ENCODE data around the gene SNTG2.

DNA sequence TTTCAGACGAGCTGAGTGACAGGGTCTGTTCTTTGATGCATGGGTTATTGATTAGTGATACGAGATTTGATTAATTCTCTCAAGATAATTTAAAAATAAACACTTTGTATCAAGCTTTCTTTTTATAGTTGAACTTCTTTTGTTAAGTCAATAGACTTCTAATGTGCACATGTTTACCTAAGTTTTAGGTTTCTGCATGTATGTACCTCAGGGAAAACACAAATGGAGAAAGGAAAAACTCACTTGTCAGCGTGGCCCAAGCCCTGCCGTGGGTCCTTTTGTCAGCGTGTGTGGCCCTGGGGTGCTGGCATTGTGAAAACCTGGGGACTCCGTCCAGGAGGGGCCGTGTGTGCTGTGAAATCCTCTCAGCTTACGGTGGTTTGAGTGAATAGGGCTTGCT is 153.7 kb downstream of the SNTG2 start:
- TF ChIP-seq POLR2A (IDR thresholded peaks at IDR 0.05; ENCODE audit: low read depth, low read length) (no peak), POLR2AphosphoS5 (IDR thresholded peaks at IDR 0.05; ENCODE audit: low read depth, low read length) (no peak)
